GM18526 (cell line): ENCODE measurements around the gene ADRA2A.

Experiments
- POLR2A ChIP-seq: IDR thresholded peaks from 3 replicates; pipeline ENCODE4 v1.6.1; 2011; ENCODE audit not compliant: insufficient read length; ENCODE audit errors: extremely low read depth

Gene ADRA2A

DNA sequence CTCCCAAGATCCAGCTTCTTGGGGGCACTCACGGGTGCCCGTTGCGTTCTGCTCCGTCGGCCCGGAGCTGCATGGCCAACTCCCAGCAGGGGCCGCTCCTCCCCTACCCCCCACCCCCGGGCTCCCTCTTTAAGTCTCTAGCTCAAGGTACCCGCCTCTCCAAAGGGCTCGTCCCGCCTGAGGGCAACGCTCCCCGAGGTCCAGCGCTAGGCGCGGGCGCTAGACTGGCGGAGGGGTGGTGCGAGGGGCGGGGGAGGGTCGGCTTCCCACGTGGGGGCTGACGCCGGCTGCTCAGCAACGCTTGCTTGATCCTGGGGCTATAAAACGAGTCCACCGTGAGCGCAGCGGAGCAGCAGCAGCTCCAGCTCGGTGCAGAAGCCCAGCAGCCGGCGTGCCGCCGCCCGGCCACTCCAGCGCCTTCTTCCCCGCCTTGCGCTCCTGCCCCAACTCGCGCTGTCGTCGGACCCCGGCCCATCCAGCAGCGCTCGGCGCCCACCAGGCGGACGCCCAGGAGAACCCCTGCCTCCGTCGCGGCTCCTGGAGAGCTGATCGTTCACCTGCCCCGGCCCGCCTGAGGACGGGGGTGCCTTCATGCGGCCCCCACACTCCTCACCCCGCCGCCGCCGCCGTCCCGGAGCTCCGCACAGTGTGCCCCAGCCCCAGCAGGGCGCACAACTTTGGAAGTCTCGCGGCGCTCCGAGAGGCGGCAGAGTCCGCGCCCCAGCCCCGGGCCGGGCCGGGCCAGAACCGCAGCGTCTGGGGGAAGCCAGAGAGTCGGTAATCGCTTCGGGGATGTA is at the start of gene ADRA2A:
TSS of gene ADRA2A (plus strand) at position 348 of the 797 bp plus-strand sequence. CDS start 968 bp downstream, outside the sequence.
- TF ChIP-seq POLR2A = no peak

GRCh38 chr10:111030042-111030750 is 46.6 kb upstream of the ADRA2A start:
- no peak for TF ChIP-seq POLR2A

- TF ChIP-seq POLR2A = no peak
These were observed 42.1 kb upstream of the ADRA2A start for GRCh38 chr10:111034598-111035310.

GRCh38 chr10:111035542-111035941 is 41.3 kb upstream of the ADRA2A start:
- no peak for TF ChIP-seq POLR2A

- TF ChIP-seq POLR2A = no peak
These were observed 39.0 kb upstream of the ADRA2A start for GRCh38 chr10:111037858-111038257.

DNA sequence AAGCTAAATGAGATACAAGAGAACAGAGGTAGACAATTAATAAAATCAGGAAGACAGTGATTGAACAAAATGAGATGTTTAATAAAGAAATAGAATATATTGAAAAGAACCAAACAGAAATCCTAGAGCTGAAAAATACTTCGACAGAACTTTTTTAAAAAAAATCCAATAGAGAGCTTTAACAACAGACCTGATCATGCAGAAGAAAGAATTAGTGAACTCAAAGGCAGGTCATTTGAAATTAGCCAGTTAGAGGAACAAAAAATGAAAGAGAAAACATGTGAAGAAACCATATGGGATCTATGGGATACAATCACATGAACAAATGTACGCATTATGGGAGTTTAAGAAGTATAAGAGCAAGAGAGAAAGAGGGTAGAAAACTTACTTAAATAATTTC is 37.3 kb upstream of the ADRA2A start:
- TF ChIP-seq POLR2A = no peak

GRCh38 chr10:111057006-111057405 is 19.8 kb upstream of the ADRA2A start:
- no peak for TF ChIP-seq POLR2A

DNA sequence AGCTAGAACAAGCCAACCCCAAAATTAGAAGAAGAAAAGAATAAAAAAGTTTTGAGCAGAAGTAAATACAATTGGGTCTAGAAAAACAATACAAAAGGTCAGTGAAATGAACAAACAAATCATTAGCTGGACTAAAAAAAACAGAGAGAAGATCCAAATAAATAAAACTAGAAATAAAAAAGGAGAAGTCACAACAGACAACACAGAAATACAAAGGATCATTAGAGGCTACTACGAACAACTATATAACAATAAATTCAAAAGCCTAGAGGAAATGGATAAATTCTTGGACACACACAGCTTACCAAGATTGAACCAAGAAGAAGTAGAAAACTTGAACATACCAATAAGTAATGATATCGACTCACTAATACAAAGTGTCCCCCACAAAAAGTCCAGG is 13.4 kb upstream of the ADRA2A start:
- no peak for TF ChIP-seq POLR2A

DNA sequence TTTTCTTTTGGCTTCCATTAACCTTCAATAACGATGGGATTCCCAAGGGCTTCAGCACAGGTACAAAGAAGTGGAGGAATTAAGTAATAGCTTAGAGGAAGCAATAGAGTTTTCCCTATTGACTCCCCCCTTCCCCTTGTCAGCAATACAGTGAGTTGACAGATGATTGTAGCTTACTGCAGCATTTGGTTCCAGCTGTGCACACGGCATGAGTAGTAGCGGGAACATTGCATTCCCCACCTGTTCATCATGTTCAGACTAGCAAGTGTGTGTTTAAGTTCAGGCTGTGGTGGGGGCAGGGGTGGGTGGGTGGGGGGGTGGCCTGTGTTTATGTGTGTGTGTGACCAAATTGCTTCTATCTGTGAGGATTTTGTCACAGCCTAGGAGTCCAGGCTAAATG is 4.6 kb upstream of the ADRA2A start:
- no peak for TF ChIP-seq POLR2A

GRCh38 chr10:111075577-111076185 is 1.1 kb upstream of the ADRA2A start:
- TF ChIP-seq POLR2A = no peak

GRCh38 chr10:111076191-111076681 is 593 bp upstream of the ADRA2A start:
- TF ChIP-seq POLR2A = no peak

GRCh38 chr10:111077479-111077784 is 603 bp downstream of the ADRA2A start:
- TF ChIP-seq POLR2A = no peak

GRCh38 chr10:111077785-111078504 is 1.1 kb downstream of the ADRA2A start:
- no peak for TF ChIP-seq POLR2A

DNA sequence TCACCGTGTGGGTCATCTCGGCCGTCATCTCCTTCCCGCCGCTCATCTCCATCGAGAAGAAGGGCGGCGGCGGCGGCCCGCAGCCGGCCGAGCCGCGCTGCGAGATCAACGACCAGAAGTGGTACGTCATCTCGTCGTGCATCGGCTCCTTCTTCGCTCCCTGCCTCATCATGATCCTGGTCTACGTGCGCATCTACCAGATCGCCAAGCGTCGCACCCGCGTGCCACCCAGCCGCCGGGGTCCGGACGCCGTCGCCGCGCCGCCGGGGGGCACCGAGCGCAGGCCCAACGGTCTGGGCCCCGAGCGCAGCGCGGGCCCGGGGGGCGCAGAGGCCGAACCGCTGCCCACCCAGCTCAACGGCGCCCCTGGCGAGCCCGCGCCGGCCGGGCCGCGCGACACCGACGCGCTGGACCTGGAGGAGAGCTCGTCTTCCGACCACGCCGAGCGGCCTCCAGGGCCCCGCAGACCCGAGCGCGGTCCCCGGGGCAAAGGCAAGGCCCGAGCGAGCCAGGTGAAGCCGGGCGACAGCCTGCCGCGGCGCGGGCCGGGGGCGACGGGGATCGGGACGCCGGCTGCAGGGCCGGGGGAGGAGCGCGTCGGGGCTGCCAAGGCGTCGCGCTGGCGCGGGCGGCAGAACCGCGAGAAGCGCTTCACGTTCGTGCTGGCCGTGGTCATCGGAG is 1.8 kb downstream of the ADRA2A start:
- TF ChIP-seq POLR2A = no peak
